GM19099 (cell line): ENCODE data around the gene NDUFA12.

Source experiments
- POLR2A ChIP-seq: IDR thresholded peaks from 3 replicates; pipeline ENCODE4 v1.6.1; 2011; ENCODE audit warnings: low read depth; ENCODE audit not compliant: insufficient read length; ENCODE audit errors: extremely low read depth

The NDUFA12 gene

DNA sequence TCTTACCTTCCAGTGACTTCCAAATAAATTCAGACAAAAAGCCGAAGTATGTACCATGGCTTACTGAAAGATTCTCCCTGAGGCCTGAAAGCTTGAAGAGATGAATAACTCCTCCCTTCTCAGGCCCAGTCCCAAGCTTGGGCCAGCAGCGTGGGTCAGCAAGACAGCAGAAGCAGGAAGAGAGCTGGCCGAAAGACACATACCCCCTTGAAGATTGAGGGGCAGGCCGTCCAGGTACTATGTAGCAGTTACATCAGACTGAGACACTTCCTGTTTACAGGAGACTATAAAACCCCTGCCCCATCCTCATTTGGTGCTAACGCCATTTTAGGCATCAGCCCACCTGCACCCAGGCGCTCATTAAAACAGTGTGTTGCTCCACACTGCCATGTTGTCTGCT is 15.0 kb downstream of the NDUFA12 start:
- no peak for TF ChIP-seq POLR2A

DNA sequence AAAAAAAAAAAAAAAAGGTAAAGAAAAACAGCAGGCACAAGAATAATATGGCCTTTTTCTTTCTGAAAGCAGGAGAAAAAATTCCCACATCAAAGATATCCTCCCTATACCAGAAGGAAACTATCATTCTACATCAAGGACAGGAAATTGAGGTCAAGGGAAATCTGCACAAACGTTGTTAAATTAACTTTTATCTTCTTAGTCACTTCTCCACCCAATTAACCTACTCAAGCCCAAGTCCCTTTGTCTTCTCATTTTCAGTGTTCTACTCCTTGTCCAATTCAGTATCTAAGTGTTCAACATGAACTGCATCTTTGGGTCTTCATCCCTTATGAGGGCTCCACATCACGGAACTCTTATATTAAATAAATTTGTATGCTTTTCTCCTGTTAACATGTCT is 15.7 kb downstream of the NDUFA12 start:
- no peak for TF ChIP-seq POLR2A

DNA sequence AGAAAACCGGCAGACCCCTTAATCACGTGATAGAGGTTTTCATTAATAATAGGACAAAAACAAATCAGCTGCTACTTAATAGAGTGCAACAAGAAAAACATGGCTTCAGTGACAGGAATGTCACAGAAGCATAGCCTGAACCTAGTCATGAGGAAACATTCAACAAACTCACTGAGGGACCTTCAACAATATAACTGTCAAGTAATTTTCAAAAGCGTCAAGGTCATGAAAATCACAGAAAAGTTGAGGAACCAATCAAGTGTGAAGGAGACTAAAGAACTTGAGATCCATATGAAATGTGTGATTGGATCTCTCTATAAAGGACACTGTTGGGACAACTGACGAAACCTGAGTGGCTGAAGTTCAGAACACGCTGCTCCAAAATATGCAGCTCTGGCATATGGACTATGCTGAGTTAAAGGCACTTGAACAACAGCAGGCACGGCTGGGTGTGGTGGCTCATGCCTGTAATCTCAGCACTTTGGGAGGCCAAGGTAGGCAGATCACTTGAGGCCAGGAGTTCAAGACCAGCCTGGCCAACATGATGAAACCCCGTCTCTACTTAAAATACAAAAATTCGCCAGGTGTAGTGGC is 16.3 kb downstream of the NDUFA12 start:
- no peak for TF ChIP-seq POLR2A

DNA sequence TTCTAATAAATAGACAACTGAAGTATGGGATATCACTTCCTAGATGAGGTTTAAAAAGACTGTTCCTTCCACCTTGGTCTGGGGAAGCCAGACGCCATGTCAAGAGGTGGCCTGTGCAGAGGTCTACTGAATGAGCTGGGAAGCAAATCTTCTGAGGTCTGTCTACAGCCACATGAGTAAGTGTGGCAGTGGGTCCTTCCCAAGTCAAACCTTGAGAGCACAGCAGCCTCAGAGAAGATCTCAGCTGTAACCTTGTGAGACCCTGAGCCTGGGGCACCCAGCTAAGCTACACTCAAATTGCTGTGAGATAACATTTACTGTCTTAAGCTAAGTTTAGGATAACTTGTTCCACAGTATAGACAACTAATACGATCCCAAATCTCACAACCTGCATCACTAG is 20.2 kb downstream of the NDUFA12 start:
- no peak for TF ChIP-seq POLR2A

DNA sequence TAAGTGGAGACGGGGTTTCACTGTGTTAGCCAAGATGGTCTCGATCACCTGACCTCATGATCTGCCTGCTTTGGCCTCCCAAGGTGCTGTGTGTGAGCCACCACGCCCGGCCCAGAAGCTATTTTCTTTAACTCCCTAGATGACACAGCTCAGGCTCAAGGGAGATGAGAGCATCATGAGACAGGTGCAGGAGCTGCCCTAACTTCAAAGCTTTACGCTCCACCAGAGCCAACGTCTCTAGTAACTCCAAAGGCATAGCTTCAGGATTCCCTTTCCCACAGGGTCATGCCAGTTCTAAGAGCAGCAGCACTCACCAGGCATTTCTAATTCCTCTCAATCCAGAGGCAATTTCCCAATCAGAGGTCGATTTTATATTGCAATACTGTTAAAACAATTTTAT is 21.0 kb downstream of the NDUFA12 start:
- no peak for TF ChIP-seq POLR2A

DNA sequence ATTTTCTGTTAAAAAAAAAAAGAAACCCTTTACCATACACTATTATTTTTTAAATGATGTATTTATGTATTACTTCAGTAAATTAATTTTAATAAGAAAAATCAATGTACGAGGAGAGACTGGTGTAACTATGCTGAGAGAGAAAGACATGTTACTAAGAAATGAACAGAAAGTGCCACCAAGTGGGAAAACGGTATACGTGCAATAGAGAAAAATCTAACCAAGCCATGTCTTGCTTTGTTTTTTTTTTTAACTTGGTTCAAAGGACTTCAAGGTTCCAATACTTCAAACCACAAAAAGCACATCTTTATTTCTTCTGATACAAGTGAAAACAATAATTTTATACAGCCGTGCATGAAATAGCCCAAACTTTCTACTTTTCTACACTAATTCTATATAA is 22.9 kb downstream of the NDUFA12 start:
- no peak for TF ChIP-seq POLR2A

DNA sequence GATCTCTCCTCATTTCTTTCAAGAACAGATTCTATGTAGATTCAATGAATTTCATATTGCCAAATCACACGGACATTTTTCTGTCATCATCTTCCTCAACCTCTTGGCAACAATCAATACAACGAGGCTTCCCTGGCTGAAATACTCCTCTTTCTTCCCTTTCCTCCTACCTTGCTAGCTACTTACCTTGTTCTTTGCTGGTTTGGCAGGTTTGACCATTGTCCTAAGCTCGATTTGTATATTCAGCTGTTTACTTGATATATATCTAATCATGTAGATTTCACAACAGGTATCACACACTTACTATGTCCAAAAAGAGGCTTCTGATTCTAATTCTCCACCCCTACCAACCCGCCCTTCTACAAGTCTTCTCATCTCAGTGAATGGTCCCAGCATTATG is 23.6 kb downstream of the NDUFA12 start:
- TF ChIP-seq POLR2A, result no peak

DNA sequence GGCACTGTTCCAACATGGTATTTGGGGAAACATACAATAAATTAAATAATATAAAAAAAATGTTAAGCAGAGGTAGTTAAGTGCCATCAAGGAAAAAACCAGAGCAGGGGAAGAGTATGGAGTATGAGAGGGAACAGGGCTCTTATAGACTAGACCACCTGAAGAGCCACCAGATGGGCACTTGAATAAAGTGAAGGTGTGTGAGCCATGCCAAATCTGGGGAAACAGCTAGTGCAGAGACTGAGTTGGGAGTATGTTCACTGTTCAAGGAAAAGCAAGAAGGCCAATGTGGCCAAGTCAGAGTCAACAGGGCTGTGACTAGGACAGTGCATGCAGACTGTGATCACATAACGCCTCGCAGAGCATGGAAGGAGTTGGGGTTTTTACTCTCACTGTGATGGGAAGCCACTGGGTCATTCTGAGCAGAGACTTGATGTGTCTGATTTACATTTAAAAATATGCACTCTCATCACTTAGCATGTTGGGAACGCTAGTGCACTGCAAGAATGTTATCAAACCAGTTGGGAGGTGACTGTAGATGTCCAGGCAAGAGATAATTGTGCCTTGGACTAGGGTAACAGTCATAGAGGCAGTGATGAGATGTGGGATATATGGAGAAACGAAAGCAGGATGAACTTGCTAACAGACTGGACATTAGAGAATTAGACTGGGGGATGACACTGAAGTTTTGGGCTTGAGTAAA is 25.6 kb downstream of the NDUFA12 start:
- TF ChIP-seq POLR2A, result no peak

DNA sequence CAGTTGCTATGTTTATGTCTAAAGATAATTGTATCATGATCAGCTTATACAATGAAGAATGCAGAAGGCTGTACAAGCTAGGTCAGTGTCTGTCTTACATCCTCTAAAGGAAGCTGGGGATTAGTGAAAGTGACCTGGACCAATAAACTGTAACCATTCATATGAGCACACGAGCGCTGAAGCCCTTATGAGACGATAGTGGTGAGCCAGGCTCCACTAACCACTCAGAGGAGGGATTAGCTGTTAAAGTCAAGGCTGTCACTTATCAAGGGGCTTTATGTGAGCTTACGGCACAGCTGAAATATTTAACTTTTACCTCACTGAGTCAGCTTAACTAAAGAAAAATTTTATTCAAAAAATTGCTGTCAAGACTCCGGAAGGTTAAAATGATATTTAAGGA is 30.3 kb downstream of the NDUFA12 start:
- no peak for TF ChIP-seq POLR2A

DNA sequence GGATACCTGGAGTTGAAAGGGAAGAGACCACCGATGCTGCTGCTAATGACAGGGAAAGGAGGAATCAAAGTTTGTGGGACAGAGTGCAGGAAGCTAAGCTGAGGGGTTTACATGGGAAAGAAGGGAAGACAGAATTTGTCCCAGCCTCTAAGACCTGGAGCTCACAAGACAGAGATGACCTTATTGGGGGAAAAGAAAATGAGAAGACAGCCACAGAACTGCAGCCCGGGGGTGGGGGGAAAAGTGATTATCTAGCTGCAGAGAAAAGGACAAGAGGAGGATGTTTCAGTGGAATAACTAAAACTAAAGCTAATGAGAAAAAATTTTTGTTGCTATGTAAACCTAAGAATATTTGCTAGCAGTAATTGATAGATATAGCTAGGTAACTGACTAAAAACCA is 30.7 kb downstream of the NDUFA12 start:
- no peak for TF ChIP-seq POLR2A

DNA sequence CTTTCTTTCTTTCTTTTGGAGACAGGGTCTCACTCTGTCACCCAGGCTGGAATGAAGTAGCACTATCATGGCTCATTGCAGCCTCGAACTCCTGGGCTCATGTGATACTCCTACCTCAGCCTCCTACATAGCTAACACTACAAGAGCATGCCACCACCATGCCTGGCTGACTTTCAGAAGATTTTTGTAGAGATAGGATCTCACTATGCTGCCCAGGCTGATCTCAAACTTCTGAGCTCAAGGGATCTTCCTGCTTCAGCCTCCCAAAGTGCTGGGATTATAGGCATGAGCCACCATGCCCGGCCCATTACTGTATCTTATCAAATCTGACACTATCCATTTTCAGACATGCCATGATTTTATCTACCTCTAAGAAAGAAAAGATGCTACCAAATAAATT is 31.6 kb downstream of the NDUFA12 start:
- no peak for TF ChIP-seq POLR2A

DNA sequence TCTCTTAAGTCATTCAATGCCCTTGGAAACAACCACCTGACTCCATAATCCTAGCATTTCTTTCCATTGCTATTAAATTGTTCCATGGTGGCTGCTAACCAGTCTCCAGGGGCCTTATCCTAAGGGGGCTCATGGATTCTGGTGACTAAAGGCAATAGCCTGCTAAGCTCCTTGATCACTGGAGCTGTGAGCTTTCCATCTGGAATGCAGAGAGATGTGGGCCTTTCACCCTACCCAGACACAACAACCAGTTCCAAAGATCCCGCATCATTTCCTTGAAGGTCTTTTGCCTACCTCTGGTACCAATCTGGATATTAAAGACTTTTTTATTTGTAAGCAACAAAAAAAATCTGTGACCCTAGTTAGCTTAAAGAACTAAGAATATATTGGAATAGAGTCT is 32.9 kb downstream of the NDUFA12 start:
- no peak for TF ChIP-seq POLR2A

DNA sequence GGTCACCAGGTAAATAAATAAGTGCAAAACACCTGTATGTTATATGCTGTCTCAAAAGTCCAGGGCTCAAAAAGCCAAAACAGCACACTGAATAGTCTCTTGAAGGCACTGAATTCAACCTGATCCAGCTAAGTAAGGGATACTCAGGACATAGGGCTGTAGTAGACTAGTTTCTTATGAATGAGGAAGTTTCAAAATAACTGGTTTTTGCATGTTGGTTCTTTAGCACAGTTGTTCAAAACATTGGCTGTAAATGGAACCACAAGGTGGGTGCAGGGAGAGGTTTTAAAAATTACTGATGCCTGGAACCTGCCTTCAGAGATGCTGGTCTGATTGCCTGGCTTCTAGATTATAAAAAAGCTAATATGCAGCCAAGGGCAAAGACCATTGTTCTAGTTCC is 34.1 kb downstream of the NDUFA12 start:
- TF ChIP-seq POLR2A, result no peak

DNA sequence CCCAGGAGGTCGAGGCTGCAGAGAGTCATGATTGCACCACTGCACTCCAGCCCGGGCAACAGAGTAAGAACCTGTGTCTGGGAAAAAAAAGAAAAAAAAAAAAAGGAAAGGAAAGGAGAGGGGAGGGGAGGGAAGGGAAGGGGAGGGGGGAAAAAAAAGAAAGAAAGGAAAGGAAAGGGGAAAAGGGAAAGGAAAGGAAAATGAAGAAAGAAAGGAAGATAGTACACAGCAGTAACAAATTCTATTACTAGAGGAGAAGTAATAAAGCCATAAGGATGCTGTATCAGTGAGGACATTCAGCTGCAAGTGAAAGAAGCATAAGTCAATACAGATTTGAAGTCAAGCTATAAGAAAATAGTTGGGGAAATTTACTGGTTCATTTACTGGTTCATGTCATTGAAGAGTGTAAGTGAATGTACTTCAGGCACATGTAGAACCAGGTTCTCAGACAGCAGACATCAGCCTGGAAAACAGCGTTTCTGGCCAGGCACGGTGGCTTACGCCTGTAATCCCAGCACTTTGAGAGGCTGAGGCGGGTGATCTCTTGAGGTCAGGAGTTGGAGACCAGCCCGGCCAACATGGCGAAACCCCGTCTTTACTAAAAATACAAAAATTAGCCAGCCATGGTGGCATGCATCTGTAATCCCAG is 37.4 kb downstream of the NDUFA12 start:
- TF ChIP-seq POLR2A, result no peak

DNA sequence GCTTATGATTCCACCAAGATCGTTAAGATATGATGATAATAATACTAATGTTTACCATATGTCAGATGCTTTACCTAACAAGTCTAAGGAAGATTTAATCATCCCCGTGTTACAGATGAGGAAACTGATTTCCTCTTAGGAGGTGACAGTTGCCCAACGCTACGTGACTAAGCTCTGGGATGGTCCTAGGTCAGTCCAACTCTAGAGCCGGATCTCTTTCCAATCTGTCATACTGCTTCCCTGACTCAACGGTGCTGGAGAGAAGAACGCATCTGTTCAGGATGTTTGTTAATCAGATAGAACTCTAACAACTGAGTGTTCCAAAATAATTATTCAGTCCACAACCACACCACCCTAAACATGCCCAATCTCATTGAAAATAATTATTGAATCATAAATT is 39.8 kb downstream of the NDUFA12 start:
- TF ChIP-seq POLR2A, result no peak

DNA sequence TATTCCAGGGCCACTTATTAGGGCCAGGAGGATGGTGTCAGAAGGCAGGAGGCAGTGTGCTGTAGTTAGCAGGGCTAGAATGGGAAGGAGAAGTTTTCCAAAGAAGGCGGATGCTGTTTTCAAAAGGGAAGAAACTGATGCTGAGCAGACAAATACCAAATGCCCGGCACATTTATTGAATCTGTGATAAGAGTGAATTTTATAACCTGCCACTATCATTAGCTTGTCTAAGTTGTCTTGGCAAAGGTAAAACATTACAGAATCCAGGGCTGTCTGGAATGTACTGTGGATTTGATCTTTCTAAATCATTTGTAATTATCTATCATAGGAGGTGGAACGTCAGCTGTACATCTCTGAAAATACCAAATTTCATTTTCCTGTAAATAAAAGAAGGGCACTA is 40.8 kb downstream of the NDUFA12 start:
- no peak for TF ChIP-seq POLR2A
